IMR-90 (cell line): Measurements from ENCODE around the gene AGR3. TPM values are rescaled to one million over a fixed set of nuclear protein-coding genes. Genes with fewer than 3 reads are reported as not detected.

ENCODE experiments used
- ATAC-seq: fragments of 200-7000 bp; cut with Tn5 transposase; 2 replicates; pipeline ENCODE4 v1.9.1; 2020; ENCODE audit warnings: low read depth, mild to moderate bottlenecking, moderate library complexity
- BruUV-seq: library from RNA; stranded (reverse); fragments of 400-500 nt; replicated peaks from 2 replicates; lab custom pipeline; 2021; lab: Mats Ljungman, UMichigan
- CTCF ChIA-PET: fragments of 300-600 bp; formaldehyde crosslinking; extraction: SDS; loops from one replicate; lab custom pipeline; 2021; ENCODE audit warnings: antibody characterized with exemption; lab: Yijun Ruan, JAX
- POLR2A ChIA-PET: fragments of 300-600 bp; sonication (Branson Sonifier 250); formaldehyde crosslinking; loops from one replicate; lab custom pipeline; 2022; ENCODE audit warnings: antibody characterized with exemption; ENCODE audit not compliant: unreplicated experiment; lab: Charles Lee
- DNase-seq: peaks from one replicate; pipeline ENCODE4 v3.0.0; 2013
- H2AFZ ChIP-seq: replicated peaks from 2 replicates; pipeline ENCODE3; 2013; ENCODE audit warnings: low read length, mild to moderate bottlenecking; ENCODE audit not compliant: poor library complexity
- H2AK5ac ChIP-seq: 2 replicates; pipeline ENCODE4 v1.6.1; 2013; ENCODE audit warnings: low read depth, low read length, inconsistent platforms
- H2AK9ac ChIP-seq: replicated peaks from 2 replicates; pipeline ENCODE3; 2013; ENCODE audit warnings: mild to moderate bottlenecking, low read depth, low read length, moderate library complexity; ENCODE audit not compliant: poor library complexity
- H2BK120ac ChIP-seq: 2 replicates; pipeline ENCODE4 v1.6.1; 2013; ENCODE audit warnings: low read depth, low read length, inconsistent platforms
- H2BK15ac ChIP-seq: 3 replicates; pipeline ENCODE4 v1.6.1; 2013; ENCODE audit warnings: low read depth, low read length, inconsistent platforms
- H2BK20ac ChIP-seq: 2 replicates; pipeline ENCODE4 v1.6.1; 2013; ENCODE audit warnings: low read depth, mild to moderate bottlenecking, inconsistent platforms, low read length, moderate library complexity
- H2BK5ac ChIP-seq: 2 replicates; pipeline ENCODE4 v1.6.1; 2013; ENCODE audit warnings: mild to moderate bottlenecking, low read depth, low read length, inconsistent platforms; ENCODE audit not compliant: poor library complexity, severe bottlenecking
- H3K14ac ChIP-seq: replicated peaks from 2 replicates; pipeline ENCODE4 v1.6.1; 2013; ENCODE audit warnings: low read depth, low read length, inconsistent platforms
- H3K18ac ChIP-seq: 2 replicates; pipeline ENCODE4 v1.6.1; 2013; ENCODE audit warnings: low read depth, low read length, control low read depth
- H3K23ac ChIP-seq: 2 replicates; pipeline ENCODE4 v1.6.1; 2013; ENCODE audit warnings: low read depth, low read length, inconsistent platforms
- H3K27ac ChIP-seq: 2 replicates; pipeline ENCODE4 v1.5.1; 2013; ENCODE audit warnings: mild to moderate bottlenecking, control low read depth, low read length; ENCODE audit not compliant: insufficient read depth
- H3K27me3 ChIP-seq: 2 replicates; pipeline ENCODE4 v1.6.1; 2013; ENCODE audit warnings: low read length; ENCODE audit not compliant: control insufficient read depth, insufficient read depth
- H3K36me3 ChIP-seq: 2 replicates; pipeline ENCODE4 v1.6.1; 2013; ENCODE audit warnings: low read length, mixed read lengths; ENCODE audit not compliant: control insufficient read depth, insufficient read depth
- H3K4ac ChIP-seq: 2 replicates; pipeline ENCODE4 v1.6.1; 2013; ENCODE audit warnings: low read depth, low read length, inconsistent platforms
- H3K4me1 ChIP-seq: 2 replicates; pipeline ENCODE4 v1.6.1; 2013; ENCODE audit warnings: low read length, mixed read lengths; ENCODE audit not compliant: control insufficient read depth, insufficient read depth
- H3K4me2 ChIP-seq: 2 replicates; pipeline ENCODE4 v1.6.1; 2013; ENCODE audit warnings: low read depth, mild to moderate bottlenecking, control low read depth, low read length, moderate library complexity
- H3K4me3 ChIP-seq: 2 replicates; pipeline ENCODE4 v1.5.1; 2013; ENCODE audit warnings: low read depth, mild to moderate bottlenecking, control low read depth, low read length, moderate library complexity; ENCODE audit not compliant: insufficient read depth
- H3K56ac ChIP-seq: 2 replicates; pipeline ENCODE4 v1.6.1; 2013; ENCODE audit warnings: low read length, inconsistent platforms; ENCODE audit not compliant: insufficient read depth; ENCODE audit errors: extremely low read depth
- H3K79me1 ChIP-seq, 2 experiments: 2 replicates each; pipeline ENCODE4 v1.6.1; 2013; ENCODE audit warnings: low read length in 2 of 2, inconsistent platforms in 1 of 2, low read depth in 1 of 2
- H3K9ac ChIP-seq: 2 replicates; pipeline ENCODE4 v1.6.1; 2013; ENCODE audit warnings: low read depth, low read length, control low read depth
- H3K9me1 ChIP-seq: 2 replicates; pipeline ENCODE4 v1.6.1; 2013; ENCODE audit warnings: low read length, inconsistent platforms; ENCODE audit not compliant: insufficient read depth
- H3K9me3 ChIP-seq: 2 replicates; pipeline ENCODE4 v1.6.1; 2013; ENCODE audit warnings: low read length; ENCODE audit not compliant: control insufficient read depth, insufficient read depth
- H4K20me1 ChIP-seq: 2 replicates; pipeline ENCODE4 v1.6.1; 2013; ENCODE audit warnings: low read length, inconsistent platforms; ENCODE audit not compliant: insufficient read depth
- H4K5ac ChIP-seq: 2 replicates; pipeline ENCODE4 v1.6.1; 2013; ENCODE audit warnings: mild to moderate bottlenecking, low read depth, low read length, control low read depth
- H4K8ac ChIP-seq, 2 experiments: 2 replicates each; pipeline ENCODE4 v1.6.1; 2013; ENCODE audit warnings: low read depth in 2 of 2, low read length in 2 of 2, control low read depth in 1 of 2, inconsistent platforms in 1 of 2
- H4K91ac ChIP-seq: 2 replicates; pipeline ENCODE4 v1.6.1; 2013; ENCODE audit warnings: low read depth, low read length, inconsistent platforms; ENCODE audit not compliant: insufficient read depth
- BHLHE40 ChIP-seq: fragments of 150-350 bp; IDR thresholded peaks from 2 replicates; pipeline ENCODE4 v1.6.1; 2016; ENCODE audit warnings: mild to moderate bottlenecking, low read depth, low read length
- CEBPB ChIP-seq: IDR thresholded peaks from 2 replicates; pipeline ENCODE4 v1.6.1; 2012; ENCODE audit warnings: low read depth, low read length, improper control_type of control experiment
- CTCF ChIP-seq: conservative IDR thresholded peaks from 2 replicates; pipeline ENCODE4 v1.5.1; 2012; ENCODE audit warnings: mild to moderate bottlenecking, low read depth, low read length, improper control_type of control experiment
- MXI1 ChIP-seq: IDR thresholded peaks from 2 replicates; pipeline ENCODE4 v1.6.1; 2012; ENCODE audit warnings: low read depth, mild to moderate bottlenecking, low read length, moderate library complexity, borderline replicate concordance
- RAD21 ChIP-seq: IDR thresholded peaks from 2 replicates; pipeline ENCODE4 v1.6.1; 2012; ENCODE audit warnings: low read length, improper control_type of control experiment
- WGBS, 2 experiments: methylation state at CpG; one replicate each; pipeline versions ENCODE4 v1.1.5 to v1.1.7; 2013; ENCODE audit warnings: missing lambda C conversion rate in 2 of 2; ENCODE audit not compliant: insufficient read length in 1 of 2; ENCODE audit errors: extremely low coverage in 2 of 2; 5-methylcytosine and 5-hydroxymethylcytosine counted together
- dilution Hi-C: fragments of 300-500 bp; cut with HindIII; formaldehyde crosslinking; loops from one replicate; pipeline ENCODE4 v1.14.3; 2018; ENCODE audit warnings: low sequenced_read_pairs; ENCODE audit not compliant: unreplicated experiment
- in situ Hi-C: fragments of 300-500 bp; cut with MboI; formaldehyde crosslinking; loops from 3 replicates; pipeline ENCODE4 v1.14.3; 2019; ENCODE audit warnings: low sequenced_read_pairs, inconsistent platforms, mixed read lengths
- intact Hi-C: fragments of 100-400 bp; cut with micrococcal nuclease; formaldehyde crosslinking; loops from 2 replicates; pipeline ENCODE4 v1.10.0; 2022
- polyA plus RNA-seq, 3 experiments: library from polyadenylated mRNA; depleted of rRNA; stranded (reverse); fragments of >200 nt; gene quantifications; 2 replicates each; pipeline ENCODE4 v1.2.3, GENCODE V29; 2012; ENCODE audit warnings: low replicate concordance in 1 of 3
- total RNA-seq: library from RNA; depleted of rRNA; stranded (reverse); fragments of >200 nt; gene quantifications from 2 replicates; pipeline ENCODE4 v1.2.3, GENCODE V29; 2012

AGR3 gene
- total and polyA plus RNA-seq, 2 of the 4 experiments (the other 2 are of a cell fraction) = not detected

DNA sequence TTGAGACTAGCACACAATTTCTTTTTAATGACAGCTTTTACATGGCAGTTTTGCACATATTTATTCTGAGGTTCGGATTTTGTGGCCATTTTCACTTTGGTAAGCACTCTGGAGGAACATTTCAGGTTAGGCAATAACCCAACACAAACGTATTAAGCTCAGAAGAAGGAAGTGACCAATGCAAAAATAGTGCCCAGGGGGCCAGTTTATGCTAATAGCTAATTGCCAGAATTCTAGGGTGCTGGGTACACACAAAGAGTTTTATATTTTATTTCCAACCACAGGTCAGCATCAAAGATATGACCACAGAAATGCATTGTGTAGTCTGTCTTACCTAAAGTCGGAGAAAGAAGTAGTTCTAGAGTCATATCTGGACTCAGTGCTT lies 68.6 kb downstream of the AGR3 start:
- dilution Hi-C loops = no loop called here
- DNase-seq (no peak), ATAC-seq (no peak)
- Histone ChIP-seq H3K14ac (no peak overlapping the region), H2BK20ac (no peak overlapping the region), H3K9me1 (no peaks in the 10 kb centered on the region), H2BK5ac (no peak overlapping the region), H4K5ac (no peak overlapping the region), H3K36me3 (no peaks in the 10 kb centered on the region), H3K79me1 (no peaks in the 10 kb centered on the region), H2AFZ (no peak overlapping the region), H4K8ac (no peak overlapping the region), H3K4ac (no peak overlapping the region), H3K18ac (no peak overlapping the region), H3K9ac (no peak overlapping the region), H2BK120ac (no peak overlapping the region), H3K4me2 (no peak overlapping the region), H3K4me1 (peaks cover 3% of the 10 kb centered on the region; the same call in 1 of the 2 replicates), H3K27ac (no peak overlapping the region), H3K9me3 (no peaks in the 10 kb centered on the region), H3K56ac (no peak overlapping the region), H2AK5ac (no peak overlapping the region), H4K91ac (no peak overlapping the region), H4K20me1 (no peaks in the 10 kb centered on the region), H2AK9ac (no peak overlapping the region), H3K4me3 (no peak overlapping the region), H3K23ac (no peak overlapping the region), H3K27me3 (no peaks in the 10 kb centered on the region), H2BK15ac (no peak overlapping the region)
- intact Hi-C loops = no loop called here
- no peak for TF ChIP-seq BHLHE40
- no peak for TF ChIP-seq CEBPB
- no peak for TF ChIP-seq MXI1
- TF ChIP-seq RAD21 = no peak
- TF ChIP-seq CTCF = no peak
- no CpG with 5 or more reads among the region's 3 CpGs for WGBS, 2 experiments
- in situ Hi-C loops = no loop called here
- ChIA-PET CTCF (no interaction called here), POLR2A (no interaction called here)
- BruUV-seq = no TSS peak
